Measurements from ENCODE around the gene L3MBTL3. TPM values are rescaled to one million over a fixed set of nuclear protein-coding genes. Genes with fewer than 3 reads are reported as not detected.

L3MBTL3 gene
- total RNA-seq, 1 donor from 2014 or later: 3.2 TPM

DNA sequence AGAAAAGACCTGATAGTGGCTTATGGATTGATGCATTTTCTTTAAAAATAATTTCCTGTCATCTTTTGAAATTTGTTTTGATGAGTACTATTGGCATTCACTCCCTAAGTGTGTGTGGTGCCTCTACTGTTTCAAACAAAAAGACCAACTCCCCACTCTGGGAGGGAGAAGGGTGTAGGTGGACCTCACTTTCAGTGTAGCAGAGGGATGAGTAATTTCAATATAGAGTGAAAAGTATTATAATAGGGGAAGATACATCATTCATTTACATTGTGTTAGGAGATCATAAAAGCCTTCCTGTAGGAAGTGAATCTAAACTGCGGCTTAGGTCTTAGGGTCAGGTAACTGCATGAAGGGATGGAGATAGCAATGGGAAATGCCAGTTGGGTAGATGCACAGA, 158.0 kb downstream of the L3MBTL3 start:
- H3K36me3 ChIP-seq: no peaks in the 10 kb centered on the region

DNA sequence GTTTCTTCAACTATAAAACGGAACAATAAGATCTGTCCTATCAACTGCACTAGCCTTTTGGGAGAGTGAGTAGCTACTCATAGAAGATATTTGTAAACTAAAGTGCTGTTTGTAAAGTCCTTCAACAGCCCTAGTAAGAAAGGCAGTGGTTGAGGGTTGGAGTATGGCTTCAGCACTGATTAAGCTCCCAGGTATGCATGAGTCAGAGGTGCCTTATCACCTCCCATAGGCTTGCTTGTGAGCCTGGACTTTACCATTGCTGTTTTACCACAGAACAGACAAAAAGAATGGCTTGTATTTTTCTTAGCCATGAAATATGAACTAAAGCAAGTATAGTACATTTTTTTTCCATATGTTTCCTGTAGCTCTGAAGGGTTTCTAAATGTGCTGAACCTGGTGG, 160.3 kb downstream of the L3MBTL3 start:
- H3K27ac ChIP-seq (replicated peaks): no peak overlapping the region
- H3K36me3 ChIP-seq: no peaks in the 10 kb centered on the region
- TF ChIP-seq, protein P1, sequence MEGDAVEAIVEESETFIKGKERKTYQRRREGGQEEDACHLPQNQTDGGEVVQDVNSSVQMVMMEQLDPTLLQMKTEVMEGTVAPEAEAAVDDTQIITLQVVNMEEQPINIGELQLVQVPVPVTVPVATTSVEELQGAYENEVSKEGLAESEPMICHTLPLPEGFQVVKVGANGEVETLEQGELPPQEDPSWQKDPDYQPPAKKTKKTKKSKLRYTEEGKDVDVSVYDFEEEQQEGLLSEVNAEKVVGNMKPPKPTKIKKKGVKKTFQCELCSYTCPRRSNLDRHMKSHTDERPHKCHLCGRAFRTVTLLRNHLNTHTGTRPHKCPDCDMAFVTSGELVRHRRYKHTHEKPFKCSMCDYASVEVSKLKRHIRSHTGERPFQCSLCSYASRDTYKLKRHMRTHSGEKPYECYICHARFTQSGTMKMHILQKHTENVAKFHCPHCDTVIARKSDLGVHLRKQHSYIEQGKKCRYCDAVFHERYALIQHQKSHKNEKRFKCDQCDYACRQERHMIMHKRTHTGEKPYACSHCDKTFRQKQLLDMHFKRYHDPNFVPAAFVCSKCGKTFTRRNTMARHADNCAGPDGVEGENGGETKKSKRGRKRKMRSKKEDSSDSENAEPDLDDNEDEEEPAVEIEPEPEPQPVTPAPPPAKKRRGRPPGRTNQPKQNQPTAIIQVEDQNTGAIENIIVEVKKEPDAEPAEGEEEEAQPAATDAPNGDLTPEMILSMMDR (IDR thresholded peaks at IDR 0.05; ENCODE audit: borderline replicate concordance): no peak
- no peaks in the 10 kb centered on the region for H3K27me3 ChIP-seq (ENCODE audit: low read depth)
- H3K9me3 ChIP-seq (replicated peaks): no peaks in the 10 kb centered on the region
- no peak for DNase-seq
- intact Hi-C loops (cut with micrococcal nuclease): no loop called here
- H3K4me1 ChIP-seq: no peaks in the 10 kb centered on the region
- H3K4me3 ChIP-seq: no peak overlapping the region

More for the DNA sequence above, 158.0 kb downstream of the L3MBTL3 start:
- Histone ChIP-seq H3K4me3 (no peak overlapping the region), H3K27me3 (ENCODE audit: low read depth) (no peaks in the 10 kb centered on the region), H3K27ac (replicated peaks) (no peak overlapping the region), H3K4me1 (no peaks in the 10 kb centered on the region), H3K9me3 (replicated peaks) (peaks cover 19% of the 10 kb centered on the region)
- no peak for DNase-seq
- TF ChIP-seq, protein P1 (IDR thresholded peaks at IDR 0.05; ENCODE audit: borderline replicate concordance): no peak
- intact Hi-C loops (cut with micrococcal nuclease): no loop called here

DNA sequence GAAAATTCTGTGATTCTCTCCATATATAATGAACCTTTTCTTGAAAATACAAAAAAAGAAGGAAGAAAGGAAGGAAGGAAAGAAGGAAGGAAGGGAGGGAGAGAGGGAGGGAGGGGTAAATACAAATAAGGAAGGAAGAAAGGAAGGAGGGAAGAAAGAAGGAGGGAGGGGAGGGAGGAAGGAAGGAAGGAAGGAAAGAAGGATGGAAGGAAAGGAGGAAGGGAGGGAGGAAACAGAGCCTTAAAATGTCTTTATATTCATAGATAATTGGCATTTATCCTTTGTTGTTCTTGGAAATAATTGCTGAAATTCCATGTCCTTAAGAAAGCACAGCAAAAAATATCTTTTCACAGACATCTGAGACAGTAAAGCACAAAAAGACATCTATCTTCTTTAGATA, 164.1 kb downstream of the L3MBTL3 start:
- H3K27ac ChIP-seq (replicated peaks): no peak overlapping the region
- no peak overlapping the region for H3K4me3 ChIP-seq
- H3K4me1 ChIP-seq: no peaks in the 10 kb centered on the region
- H3K36me3 ChIP-seq: no peaks in the 10 kb centered on the region
- TF ChIP-seq, protein P1 (IDR thresholded peaks at IDR 0.05; ENCODE audit: borderline replicate concordance): no peak
- H3K9me3 ChIP-seq (replicated peaks): no peaks in the 10 kb centered on the region
- H3K27me3 ChIP-seq (ENCODE audit: low read depth): no peaks in the 10 kb centered on the region
- intact Hi-C loops (cut with micrococcal nuclease): no loop called here
- DNase-seq: no peak

DNA sequence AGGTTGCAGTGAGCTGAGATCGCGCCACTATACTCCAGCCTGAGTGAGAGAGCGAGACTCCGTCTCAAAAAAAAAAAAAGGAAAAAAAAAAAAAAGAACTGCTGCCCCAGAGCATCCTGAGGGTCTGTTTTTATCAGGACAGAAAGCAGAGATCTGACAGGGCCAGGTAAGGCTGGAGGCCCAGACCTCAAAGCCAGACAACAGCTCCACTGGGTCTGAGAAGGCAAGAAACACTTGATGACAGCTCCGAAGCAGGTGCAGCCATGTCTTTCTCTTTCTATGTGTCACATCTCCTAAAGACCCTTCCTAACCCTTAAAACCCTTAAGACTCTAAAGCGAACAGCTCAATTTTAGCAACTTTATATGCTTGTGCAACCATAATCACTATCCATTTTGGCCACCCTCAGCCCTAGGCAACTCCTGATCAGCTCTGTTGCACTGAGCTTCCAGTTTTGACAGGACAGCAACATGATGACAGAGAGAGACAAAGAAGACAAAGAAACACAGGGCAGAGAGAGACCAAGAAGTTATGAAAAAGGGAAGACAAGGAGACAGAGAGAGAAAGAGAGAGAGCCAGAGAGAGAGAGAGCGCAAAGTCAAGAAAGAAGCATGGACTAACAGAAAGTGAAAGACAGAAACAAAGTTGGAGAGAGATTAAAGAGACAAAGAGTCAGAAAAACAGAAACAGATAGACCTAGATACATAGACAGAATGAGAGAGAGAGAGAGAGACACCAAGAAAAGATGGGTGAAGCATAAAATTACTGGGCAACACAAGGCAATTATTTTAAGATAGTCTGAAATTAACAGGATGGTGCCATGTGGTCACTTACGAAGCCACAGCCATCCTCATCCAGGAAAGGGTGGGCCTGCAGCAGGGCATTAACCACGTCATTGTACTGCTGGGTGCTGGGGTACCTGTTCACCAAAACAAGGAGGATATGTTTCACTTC, 165.2 kb downstream of the L3MBTL3 start:
- Histone ChIP-seq H3K36me3 (no peaks in the 10 kb centered on the region), H3K4me3 (no peak overlapping the region), H3K9me3 (replicated peaks) (no peaks in the 10 kb centered on the region), H3K4me1 (no peaks in the 10 kb centered on the region), H3K27ac (replicated peaks) (no peak overlapping the region), H3K27me3 (ENCODE audit: low read depth) (no peaks in the 10 kb centered on the region)
- intact Hi-C loops (cut with micrococcal nuclease): no loop called here
- DNase-seq: no peak
- TF ChIP-seq, protein P1 (IDR thresholded peaks at IDR 0.05; ENCODE audit: borderline replicate concordance): no peak

DNA sequence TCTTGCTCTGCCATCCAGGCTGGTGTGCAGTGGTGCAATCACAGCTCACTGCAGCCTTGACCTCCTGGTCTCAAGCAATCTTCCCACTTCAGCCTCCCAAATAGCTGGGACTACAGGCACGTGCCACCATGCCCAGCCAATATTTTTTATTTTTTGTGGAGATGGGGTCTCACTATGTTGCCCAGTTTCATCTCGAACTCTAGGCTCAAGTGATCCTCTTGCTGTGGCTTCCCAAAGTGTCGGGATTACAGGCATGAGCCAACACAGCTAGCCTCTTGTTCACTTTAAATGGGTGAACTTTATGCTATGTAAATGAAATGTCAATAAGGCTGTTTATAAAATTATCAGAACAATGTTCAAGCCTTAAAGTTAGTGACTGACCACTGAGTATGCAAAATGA, 167.3 kb downstream of the L3MBTL3 start:
- Histone ChIP-seq H3K4me1 (no peaks in the 10 kb centered on the region), H3K27ac (replicated peaks) (no peak overlapping the region), H3K36me3 (no peaks in the 10 kb centered on the region), H3K9me3 (replicated peaks) (no peaks in the 10 kb centered on the region), H3K27me3 (ENCODE audit: low read depth) (no peaks in the 10 kb centered on the region), H3K4me3 (no peak overlapping the region)
- TF ChIP-seq, protein P1 (IDR thresholded peaks at IDR 0.05; ENCODE audit: borderline replicate concordance): no peak
- intact Hi-C loops (cut with micrococcal nuclease): no loop called here
- DNase-seq: no peak

All from left ventricle myocardium inferior (tissue), 1 donor.